Lower leg skin (tissue), 4 donors: Measurements from ENCODE around the gene FREM2. TPM values are rescaled to one million over a fixed set of nuclear protein-coding genes. Genes with fewer than 3 reads are reported as not detected.

ENCODE experiments used
- DNase-seq, 2 donors: peaks; one replicate each; pipeline ENCODE4 v3.0.0-alpha.2; 2019; ENCODE audit warnings: low spot score in 2 of 2
- H3K4me3 ChIP-seq: fragments of 200-600 bp; sonication (generic); 2 replicates; pipeline ENCODE4 v1.5.1; 2017; ENCODE audit warnings: mild to moderate bottlenecking, low read depth; ENCODE audit not compliant: poor library complexity, severe bottlenecking
- CTCF ChIP-seq, 3 donors: fragments of 450-650 bp; IDR thresholded peaks; one replicate each; pipeline ENCODE4 v1.5.1; 2016; ENCODE audit warnings: antibody characterized with exemption in 3 of 3, mild to moderate bottlenecking in 3 of 3, moderate library complexity in 2 of 3
- POLR2A ChIP-seq, 2 donors: fragments of 450-650 bp; IDR thresholded peaks; one replicate each; pipeline ENCODE4 v1.6.1; 2016 to 2017; ENCODE audit warnings: antibody characterized with exemption in 2 of 2, mild to moderate bottlenecking in 1 of 2, moderate library complexity in 1 of 2
- WGBS, 2 donors: methylation state at CpG; one replicate each; pipeline ENCODE4 v1.1.5; 2018; 5-methylcytosine and 5-hydroxymethylcytosine counted together
- intact Hi-C: fragments of 100-400 bp; cut with DNase I; formaldehyde crosslinking; loops from one replicate; pipeline ENCODE4 v1.15.0; 2023; ENCODE audit warnings: low total_unique reads
- total RNA-seq, 4 donors: library from RNA; depleted of rRNA; stranded (reverse); fragments of >200 nt; gene quantifications; one replicate each; pipeline ENCODE4 v1.1.0, GENCODE V29; 2016

The FREM2 gene
- total RNA-seq, 4 donors from 2014 or later: 0.34 to 2.6 (median 0.59) TPM

GRCh38 chr13:38680912-38681311 is 6.0 kb upstream of the FREM2 start:
- WGBS, 2 donors: 81 to 96% methylated on average over 1 of the region's 1 CpG
- DNase-seq: no peak
- intact Hi-C loops: no loop called here
- no peak overlapping the region for H3K4me3 ChIP-seq
- TF ChIP-seq CTCF (IDR thresholded peaks at IDR 0.05) (no peak), POLR2A (IDR thresholded peaks at IDR 0.05) (no peak)

- TF ChIP-seq POLR2A (IDR thresholded peaks at IDR 0.05) (no peak), CTCF (IDR thresholded peaks at IDR 0.05) (no peak)
- no peak for DNase-seq
- intact Hi-C loops: no loop called here
- no peak overlapping the region for H3K4me3 ChIP-seq
Measured at GRCh38 chr13:38684714-38685113, 2.2 kb upstream of the FREM2 start.

- 57 to 59% methylated on average over 2 of the region's 2 CpGs for WGBS, 2 donors
- DNase-seq: no peak
- no peak for TF ChIP-seq CTCF (IDR thresholded peaks at IDR 0.05)
- TF ChIP-seq POLR2A (IDR thresholded peaks at IDR 0.05): no peak
- H3K4me3 ChIP-seq: no peak overlapping the region
- intact Hi-C loops: no loop called here
Measured at GRCh38 chr13:38685431-38685830, 1.4 kb upstream of the FREM2 start.

- H3K4me3 ChIP-seq: no peak overlapping the region
- TF ChIP-seq CTCF (IDR thresholded peaks at IDR 0.05) (no peak), POLR2A (IDR thresholded peaks at IDR 0.05) (no peak)
- DNase-seq: no peak
- intact Hi-C loops: no loop called here
- WGBS, 2 donors: 0 to 1% methylated on average over 14 of the region's 14 CpGs
Measured at GRCh38 chr13:38685974-38686576, 802 bp upstream of the FREM2 start.

- no peak for DNase-seq
- 0 to 6% methylated on average over 16 to 63 of the region's 80 CpGs for WGBS, 2 donors
- no peak overlapping the region for H3K4me3 ChIP-seq
- TF ChIP-seq CTCF (IDR thresholded peaks at IDR 0.05) (no peak), POLR2A (IDR thresholded peaks at IDR 0.05) (no peak)
- intact Hi-C loops: no loop called here
Measured at GRCh38 chr13:38687246-38688229, 661 bp downstream of the FREM2 start.
